Forelimb muscle (tissue), 1 donor: ENCODE measurements around the gene PDGFA. TPM values are rescaled to one million over a fixed set of nuclear protein-coding genes. Genes with fewer than 3 reads are reported as not detected.

Source experiments
- DNase-seq: peaks from one replicate; pipeline ENCODE4 v3.0.0-alpha.2; 2013; ENCODE audit warnings: low read depth
- polyA plus RNA-seq: library from polyadenylated mRNA; unstranded; fragments of 120-200 nt; gene quantifications from one replicate; pipeline ENCODE4 v1.2.1, GENCODE V29; 2013; ENCODE audit not compliant: insufficient read length

The PDGFA gene
- polyA plus RNA-seq, 1 donor = 31.9 TPM

DNA sequence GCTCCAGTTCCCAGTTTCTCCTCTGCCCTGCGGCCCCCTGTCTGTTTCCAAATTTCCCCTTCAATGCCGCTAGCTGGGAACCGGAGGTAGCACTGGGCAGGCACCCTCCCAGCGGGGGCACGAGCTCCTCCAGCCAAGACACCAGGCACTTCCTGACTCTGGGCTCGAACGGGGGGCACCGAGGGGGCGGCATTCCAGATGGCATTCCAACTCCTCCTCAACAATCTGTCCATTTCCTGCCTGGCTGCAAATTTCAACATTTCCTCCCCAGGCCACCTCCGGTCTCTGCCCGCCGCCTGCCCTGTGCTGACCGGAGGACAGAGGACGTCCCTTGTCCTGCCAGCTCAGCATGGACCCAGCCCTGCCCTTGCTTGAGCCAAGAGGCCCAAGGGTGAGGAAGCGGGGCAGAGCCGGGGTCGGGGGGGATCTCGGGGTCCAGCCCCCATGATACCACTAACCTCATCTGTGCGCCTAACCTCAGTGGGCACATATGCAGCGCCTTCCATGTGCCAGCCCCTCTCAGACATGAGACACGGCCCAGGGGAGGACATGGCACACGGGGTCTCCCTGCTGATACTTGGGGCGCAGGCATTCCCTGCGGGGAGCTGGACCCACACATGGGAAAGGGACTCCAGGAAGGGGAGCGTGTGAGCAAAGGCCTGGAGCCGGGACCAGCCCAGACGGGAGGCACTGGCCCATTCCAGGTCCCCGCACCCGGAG lies 58.0 kb downstream of the PDGFA start:
- no peak for DNase-seq

GRCh38 chr7:461117-461452 lies 58.6 kb downstream of the PDGFA start:
- DNase-seq = no peak

- DNase-seq = no peak
These were observed 59.1 kb downstream of the PDGFA start for GRCh38 chr7:460374-461116.

DNA sequence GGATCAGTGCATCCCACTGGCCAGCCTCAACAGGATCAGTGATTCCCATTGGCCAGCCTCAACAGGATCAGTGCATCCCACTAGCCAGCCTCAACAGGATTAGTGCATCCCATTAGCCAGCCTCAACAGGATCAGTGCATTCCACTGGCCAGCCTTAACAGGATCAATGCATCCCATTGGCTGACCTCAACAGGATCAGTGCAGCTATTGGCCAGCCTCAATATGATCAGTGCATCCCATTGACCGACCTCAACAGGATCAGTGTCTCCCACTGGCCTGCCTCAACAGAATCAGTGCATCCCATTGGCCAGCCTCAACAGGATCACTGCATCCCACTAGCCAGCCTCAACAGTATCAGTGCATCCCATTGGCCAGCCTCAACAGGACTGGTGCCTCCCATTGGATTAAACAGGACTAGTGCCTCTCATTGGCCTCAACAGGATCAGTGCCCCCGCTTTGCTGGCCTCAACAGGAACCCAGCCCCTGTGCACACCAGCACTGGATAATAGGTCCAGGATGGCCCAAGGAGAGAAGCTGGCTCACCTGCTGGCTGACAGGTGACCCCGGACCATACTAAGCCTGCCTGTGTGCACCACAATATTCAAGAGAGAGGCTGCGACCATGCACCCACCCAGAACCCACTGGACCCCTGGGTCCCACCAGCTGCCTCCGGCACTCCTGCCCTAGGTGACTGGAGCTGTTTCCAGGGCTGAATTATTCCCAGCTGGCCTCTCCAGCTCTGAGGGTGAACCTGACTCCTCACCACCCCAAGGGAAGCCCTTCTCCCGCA lies 59.9 kb downstream of the PDGFA start:
- no peak for DNase-seq

DNA sequence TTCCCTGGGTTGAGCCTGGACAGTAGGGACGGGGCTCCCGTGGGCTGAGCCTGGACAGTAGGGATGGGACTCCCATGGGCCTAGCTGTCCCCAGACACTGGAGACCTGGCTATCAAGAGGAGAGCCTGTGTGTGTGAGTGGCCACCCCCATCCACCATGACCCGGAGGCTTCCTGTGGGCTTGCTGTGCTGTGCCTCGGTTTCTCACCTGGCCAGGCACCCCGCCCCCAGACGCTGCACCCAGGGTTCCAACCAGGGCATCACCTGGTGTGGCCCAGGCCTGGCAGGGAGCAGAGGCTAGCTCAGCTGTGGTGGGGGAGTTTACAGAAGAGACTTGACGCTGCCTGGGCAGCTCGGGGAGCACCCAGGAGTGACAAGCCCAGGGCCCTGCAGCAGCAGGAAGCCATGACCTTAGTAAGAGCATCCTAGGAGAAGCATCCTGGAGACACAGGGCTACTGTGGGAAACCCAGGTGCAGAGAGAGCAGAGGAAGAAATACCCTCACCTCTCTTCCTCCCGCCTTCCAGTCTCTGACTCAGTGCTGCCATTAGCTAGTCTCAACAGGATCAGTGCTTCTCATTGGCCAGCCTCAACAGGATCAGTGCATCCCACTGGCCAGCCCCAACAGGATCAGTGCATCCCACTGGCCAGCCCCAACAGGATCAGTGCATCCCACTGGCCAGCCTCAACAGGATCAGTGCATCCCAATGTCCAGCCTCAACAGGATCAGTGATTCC lies 61.0 kb downstream of the PDGFA start:
- no peak for DNase-seq

DNA sequence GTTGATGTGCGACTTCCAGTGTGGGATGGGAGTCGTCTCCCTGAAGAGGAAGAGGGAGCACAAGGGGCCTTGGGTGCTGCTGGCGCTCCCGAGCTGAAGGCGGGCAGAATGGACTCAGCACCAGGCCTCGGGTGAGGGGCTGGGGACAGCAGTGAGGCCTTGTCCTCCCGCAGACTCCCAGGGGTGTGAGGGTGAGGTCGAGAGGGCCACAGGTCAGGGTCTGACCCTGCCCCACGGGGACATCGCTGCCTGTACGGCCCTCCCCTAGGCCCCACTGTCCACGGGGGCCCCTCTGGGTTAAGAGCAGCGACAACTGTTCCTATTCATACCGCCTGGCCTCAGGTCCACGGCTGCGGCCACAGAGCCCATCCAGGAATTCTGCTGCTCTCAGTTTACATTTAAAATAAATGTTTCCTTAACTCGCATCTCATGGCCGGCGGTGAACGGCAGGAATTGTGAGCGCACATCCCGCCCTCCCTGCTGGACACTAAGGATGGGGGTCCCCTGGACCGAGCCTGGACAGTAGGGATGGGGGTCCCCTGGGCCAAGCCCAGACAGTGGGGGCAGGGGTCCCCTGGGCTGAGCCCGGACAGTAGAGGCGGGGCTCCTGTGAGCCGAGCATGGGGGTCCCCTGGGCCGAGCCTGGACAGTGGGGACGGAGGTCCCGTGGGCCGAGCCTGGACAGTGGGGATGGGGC lies 61.7 kb downstream of the PDGFA start:
- no peak for DNase-seq

DNA sequence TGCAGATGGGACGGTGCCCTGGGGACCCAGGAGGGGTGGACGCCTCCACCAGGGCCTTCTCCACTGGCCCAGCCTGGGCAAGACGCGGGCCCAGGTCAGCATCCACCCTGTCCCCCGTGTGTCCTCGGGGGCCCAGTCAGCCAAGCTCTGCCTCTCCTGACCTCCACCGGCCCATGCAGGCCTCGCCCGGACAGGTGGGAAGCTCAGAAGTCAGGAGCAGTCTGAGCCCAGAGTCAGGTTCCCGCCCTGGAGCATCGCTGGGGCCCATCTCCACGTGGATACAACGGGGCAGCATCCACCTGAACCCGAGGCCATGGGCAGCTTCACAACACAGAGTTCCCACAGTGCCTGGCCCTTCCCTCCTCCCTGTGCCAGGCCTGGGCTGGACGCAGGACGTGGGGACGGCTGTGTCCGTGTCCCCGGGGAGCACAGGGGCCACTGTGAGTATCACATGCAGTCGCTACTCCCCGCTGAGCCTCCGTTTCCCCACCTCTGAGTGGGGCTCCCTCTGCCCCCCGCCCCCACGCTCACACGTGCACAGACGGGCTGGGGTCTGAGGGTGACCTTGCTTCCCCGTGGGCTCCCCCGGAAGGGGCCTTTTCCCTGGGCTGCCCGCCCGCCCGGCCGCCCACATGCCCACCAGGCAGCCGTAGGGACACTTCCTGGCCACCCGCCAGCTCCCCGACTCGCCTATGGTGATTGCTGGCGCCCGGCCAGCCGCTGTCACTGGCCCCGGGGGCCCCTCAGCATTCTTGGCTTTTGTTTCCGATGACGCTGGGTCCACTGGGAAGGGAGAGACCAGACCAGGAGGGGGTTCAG lies 64.3 kb downstream of the PDGFA start:
- DNase-seq = no peak

DNA sequence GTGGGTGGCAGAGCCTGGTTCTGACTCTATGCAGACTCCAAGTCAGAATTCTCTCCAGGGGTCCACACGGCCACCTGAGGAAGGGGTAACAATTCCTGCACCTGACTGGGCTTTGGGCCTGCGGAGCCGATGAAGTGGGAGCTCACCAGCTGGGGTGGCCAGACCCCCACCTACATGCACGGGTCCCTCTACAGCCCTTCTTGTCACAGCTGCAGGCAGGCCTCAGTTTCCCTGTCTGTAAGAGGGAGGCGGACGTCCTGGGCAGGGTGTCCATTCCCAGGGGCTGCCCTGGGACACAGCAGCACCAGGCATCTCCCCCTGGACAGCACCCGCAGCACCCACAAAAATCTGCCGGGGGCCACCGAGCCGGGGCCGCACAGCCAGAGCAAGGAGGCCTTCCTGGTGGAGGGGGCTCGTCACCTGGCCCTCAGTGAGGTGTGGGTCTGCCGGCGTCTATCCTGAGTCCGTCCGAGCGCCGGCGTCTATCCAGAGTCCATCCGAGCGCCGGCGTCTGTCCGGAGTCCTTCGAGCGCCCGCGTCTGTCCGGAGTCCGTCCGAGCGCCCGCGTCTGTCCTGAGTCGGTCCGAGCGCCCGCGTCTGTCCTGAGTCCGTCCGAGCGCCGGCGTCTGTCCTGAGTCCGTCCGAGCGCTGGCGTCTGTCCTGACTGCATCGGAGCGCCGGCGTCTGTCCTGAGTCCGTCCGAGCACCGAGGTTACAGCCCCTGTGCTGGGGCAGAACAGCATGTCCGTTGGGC lies 65.1 kb downstream of the PDGFA start:
- no peak for DNase-seq

- DNase-seq = no peak
These were observed 65.9 kb downstream of the PDGFA start for GRCh38 chr7:453597-454306.

- no peak for DNase-seq
These were observed 66.7 kb downstream of the PDGFA start for GRCh38 chr7:452791-453455.

DNA sequence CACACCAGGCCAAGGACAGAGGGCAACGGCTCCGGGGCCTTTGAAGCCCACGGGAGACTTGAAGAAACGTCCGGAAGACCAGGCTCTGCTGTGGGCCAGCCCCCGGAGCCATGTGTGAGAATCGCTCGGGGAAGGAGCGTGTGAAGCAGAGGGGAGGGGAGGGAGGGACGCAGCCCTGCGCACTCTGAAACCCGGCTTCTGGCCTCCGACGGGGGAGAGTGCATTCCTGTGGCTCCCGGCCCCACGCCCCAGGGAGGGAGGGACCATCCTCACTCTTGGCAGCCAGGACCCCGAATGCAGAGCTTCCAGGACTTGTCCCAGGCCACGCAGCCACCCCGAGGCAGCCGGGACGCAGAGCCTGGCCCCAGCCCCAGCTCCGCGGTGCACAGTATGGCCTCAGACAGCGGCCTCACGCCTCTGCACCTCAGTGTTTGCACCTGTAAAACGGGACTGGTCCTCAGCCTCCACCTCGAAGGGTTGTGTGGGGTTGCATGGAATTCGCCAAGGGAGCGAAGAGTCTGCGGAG lies 67.4 kb downstream of the PDGFA start:
- DNase-seq = no peak

DNA sequence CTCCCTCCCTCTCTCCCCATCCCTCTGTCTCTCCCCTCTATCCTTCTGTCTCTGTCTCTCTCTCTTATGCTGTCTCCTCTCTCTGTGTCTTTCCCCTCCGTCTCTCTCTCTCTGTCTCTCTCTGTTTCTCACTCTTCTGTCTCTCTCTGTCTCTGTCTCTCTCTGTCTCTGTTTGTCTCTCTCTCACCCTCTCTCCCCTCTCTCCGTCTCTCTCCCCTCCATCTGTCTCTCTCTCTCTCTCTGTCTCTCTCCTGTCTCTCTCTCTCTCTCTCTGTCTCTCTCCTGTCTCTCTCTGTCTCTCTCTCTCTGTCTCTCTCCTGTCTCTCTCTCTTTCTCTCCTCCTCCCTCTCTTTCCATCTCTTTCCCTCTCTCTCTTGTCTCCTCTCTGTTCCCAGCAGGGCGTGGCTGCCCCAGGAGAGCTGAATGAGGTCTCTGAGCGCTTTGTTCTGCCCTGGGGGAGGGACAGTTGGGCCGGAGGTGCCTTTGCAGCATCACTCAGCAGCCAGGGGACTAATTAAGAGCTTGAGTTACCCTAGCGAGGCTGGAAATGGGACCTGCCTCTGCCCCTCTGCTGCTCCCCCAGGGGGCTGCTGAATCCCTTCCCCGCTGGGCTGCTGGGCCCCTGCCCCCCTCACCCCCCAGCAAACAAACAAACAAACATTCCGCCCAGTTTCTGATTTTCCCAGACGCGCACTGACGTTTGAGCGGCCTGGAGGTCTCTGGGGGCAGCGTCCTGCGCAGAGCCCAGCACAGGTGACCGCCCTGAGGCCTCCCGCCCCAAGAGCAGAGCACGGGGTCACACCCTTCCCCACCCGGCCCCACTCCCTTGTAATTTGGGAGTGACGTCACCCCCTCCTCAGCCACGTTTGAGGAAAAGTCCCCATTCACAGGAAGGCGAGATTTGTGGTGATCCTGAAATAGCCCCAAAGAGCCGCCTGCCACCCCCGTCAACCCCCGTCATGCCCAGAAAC lies 68.1 kb downstream of the PDGFA start:
- DNase-seq = no peak

DNA sequence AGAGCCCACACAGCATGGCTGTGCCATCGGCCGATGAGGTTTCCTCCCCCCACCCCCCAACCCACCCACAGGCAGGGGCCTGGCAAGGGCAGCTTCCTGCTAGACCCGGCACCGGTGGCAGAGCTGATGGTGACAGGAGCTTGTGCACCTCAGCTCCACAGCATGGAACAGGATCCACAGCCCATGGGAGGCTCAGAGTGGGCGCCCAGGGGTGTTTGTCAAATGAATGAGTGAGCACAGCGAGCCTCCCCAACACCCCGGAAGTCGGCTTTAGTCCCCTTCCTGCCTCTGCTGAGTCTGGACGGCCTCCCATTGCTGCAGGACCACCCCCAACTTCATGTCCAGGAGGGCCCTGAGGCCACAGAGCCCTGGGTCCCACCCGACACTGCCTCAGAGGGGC lies 68.9 kb downstream of the PDGFA start:
- no peak for DNase-seq

DNA sequence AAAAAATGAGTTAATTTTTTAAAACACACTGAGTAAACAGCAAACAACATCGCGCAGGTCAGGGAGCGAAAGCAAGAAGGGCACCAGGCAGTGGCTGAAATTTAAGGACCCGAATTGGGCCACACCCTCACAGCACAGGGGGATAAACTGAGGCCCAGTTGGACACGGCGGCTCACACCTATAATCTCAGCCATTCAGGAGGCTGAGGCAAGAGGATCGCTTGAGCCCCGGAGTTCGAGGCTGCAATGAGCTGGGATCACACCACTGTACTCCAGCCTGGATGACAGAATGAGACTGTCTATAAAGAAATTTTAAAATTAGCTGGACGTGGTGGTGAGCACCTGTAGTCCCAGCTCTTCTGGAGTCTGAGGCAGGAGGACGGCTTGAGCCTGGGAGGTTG lies 69.6 kb downstream of the PDGFA start:
- DNase-seq = no peak

- no peak for DNase-seq
These were observed 70.2 kb downstream of the PDGFA start for GRCh38 chr7:449324-450019.

GRCh38 chr7:447523-447922 lies 72.1 kb downstream of the PDGFA start:
- DNase-seq = no peak
